Sigmoid colon (tissue), 3 donors: ENCODE results near the gene GNA12.

Experiments
- POLR2A ChIP-seq, 2 donors: fragments of 450-650 bp; IDR thresholded peaks; one replicate each; pipeline ENCODE4 v1.6.1; 2016; ENCODE audit warnings: antibody characterized with exemption in 2 of 2, mild to moderate bottlenecking in 2 of 2, moderate library complexity in 2 of 2
- TF ChIP-seq, protein P1 (sequence below), 4 experiments: fragments of 450-650 bp in 3 of 4; fragments of 200-600 bp in 1 of 4; IDR thresholded peaks; one replicate each; pipeline ENCODE4 v1.5.1; 2016 to 2019; ENCODE audit warnings: antibody characterized with exemption in 4 of 4, mild to moderate bottlenecking in 3 of 4, moderate library complexity in 2 of 4

DNA sequence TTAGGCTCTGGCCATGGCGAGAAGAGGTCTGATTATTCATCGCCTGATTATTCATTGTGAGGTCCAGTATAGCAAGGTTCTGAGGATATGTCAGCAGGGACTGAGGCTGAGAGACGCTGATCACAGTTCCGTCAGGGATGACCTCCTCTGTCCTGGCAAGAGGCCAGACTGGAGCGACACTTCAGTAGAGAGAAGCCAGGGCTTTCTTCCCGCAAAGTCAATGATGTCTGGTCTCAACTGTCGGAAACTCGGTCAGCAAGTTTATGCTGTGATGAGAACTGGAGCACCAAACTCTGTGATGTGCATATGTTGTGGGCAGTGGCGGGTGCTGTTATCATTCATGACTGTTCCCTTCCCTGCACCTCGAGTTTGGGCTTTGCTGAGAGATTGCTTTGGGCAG, 29.0 kb upstream of the GNA12 start:
- TF ChIP-seq, protein P1, sequence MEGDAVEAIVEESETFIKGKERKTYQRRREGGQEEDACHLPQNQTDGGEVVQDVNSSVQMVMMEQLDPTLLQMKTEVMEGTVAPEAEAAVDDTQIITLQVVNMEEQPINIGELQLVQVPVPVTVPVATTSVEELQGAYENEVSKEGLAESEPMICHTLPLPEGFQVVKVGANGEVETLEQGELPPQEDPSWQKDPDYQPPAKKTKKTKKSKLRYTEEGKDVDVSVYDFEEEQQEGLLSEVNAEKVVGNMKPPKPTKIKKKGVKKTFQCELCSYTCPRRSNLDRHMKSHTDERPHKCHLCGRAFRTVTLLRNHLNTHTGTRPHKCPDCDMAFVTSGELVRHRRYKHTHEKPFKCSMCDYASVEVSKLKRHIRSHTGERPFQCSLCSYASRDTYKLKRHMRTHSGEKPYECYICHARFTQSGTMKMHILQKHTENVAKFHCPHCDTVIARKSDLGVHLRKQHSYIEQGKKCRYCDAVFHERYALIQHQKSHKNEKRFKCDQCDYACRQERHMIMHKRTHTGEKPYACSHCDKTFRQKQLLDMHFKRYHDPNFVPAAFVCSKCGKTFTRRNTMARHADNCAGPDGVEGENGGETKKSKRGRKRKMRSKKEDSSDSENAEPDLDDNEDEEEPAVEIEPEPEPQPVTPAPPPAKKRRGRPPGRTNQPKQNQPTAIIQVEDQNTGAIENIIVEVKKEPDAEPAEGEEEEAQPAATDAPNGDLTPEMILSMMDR (IDR thresholded peaks at IDR 0.05) = no peak
- TF ChIP-seq POLR2A (IDR thresholded peaks at IDR 0.05) = no peak
